ENCODE measurements around the gene PTGER3.

GRCh38 chr1:70979881-70980280, 67.7 kb downstream of the PTGER3 start:
- TF ChIP-seq POLR2A (IDR thresholded peaks at IDR 0.05) (no peak), CTCF (IDR thresholded peaks at IDR 0.05) (no peak), EP300 (IDR thresholded peaks at IDR 0.05) (no peak)

Data from ovary (tissue), 3 donors.